ENCODE measurements around the gene NCMAP. TPM values are rescaled to one million over a fixed set of nuclear protein-coding genes. Genes with fewer than 3 reads are reported as not detected.
A peak's percentile ranks its signal among the peaks of the same experiment; 100 is the strongest.

Gene NCMAP
- polyA plus RNA-seq, 1 experiment = not detected

- no peak overlapping the region for H3K4me3 ChIP-seq (ENCODE audit: low read depth, low read length)
- TF ChIP-seq CTCF (IDR thresholded peaks at IDR 0.05; ENCODE audit: insufficient read depth, low read depth, low read length) = no peak
- CTCF ChIA-PET = interaction anchor here (0.6 to 1.0 kb wide), 2 partner anchors 9 to 166 kb away, joined by 3 read pairs; no protein-coding TSS in a partner anchor
- no peak for DNase-seq (ENCODE audit: low read depth)
- H3K27me3 ChIP-seq (ENCODE audit: control insufficient read depth, insufficient read depth, low read length) = peaks cover 11% of the 10 kb centered on the region
- H3K36me3 ChIP-seq (ENCODE audit: control insufficient read depth, insufficient read depth, low read length) = no peaks in the 10 kb centered on the region
- POLR2A ChIA-PET = no interaction called here
Observed at GRCh38 chr1:24584171-24584647, 28.3 kb downstream of the NCMAP start.

- TF ChIP-seq CTCF (IDR thresholded peaks at IDR 0.05; ENCODE audit: insufficient read depth, low read depth, low read length) = no peak
- Histone ChIP-seq H3K4me3 (ENCODE audit: low read depth, low read length) (no peak overlapping the region), H3K36me3 (ENCODE audit: control insufficient read depth, insufficient read depth, low read length) (no peaks in the 10 kb centered on the region), H3K27me3 (ENCODE audit: control insufficient read depth, insufficient read depth, low read length) (peaks cover 8% of the 10 kb centered on the region)
- DNase-seq (ENCODE audit: low read depth) = no peak
- ChIA-PET POLR2A (no interaction called here), CTCF (interaction anchor here (0.6 to 2.9 kb wide), 16 partner anchors 10 to 436 kb away, joined by 3 to 43 read pairs (median 5); no protein-coding TSS in a partner anchor)
Observed at GRCh38 chr1:24586119-24586518, 30.2 kb downstream of the NCMAP start.

- H3K4me3 ChIP-seq (ENCODE audit: low read depth, low read length) = no peak overlapping the region
- ChIA-PET POLR2A (interaction anchor here (0.6 kb wide), 1 partner anchor 440 kb away, joined by 3 read pairs; no protein-coding TSS in a partner anchor), CTCF (interaction anchor here (0.6 to 2.9 kb wide), 41 partner anchors 9 to 437 kb away, joined by 3 to 43 read pairs (median 5); partner anchors contain the start of gene NIPAL3)
- no peak for DNase-seq (ENCODE audit: low read depth)
- H3K27me3 ChIP-seq (ENCODE audit: control insufficient read depth, insufficient read depth, low read length) = peaks cover 8% of the 10 kb centered on the region
- TF ChIP-seq CTCF (IDR thresholded peaks at IDR 0.05; ENCODE audit: insufficient read depth, low read depth, low read length) = peak; percentile 76
- H3K36me3 ChIP-seq (ENCODE audit: control insufficient read depth, insufficient read depth, low read length) = no peaks in the 10 kb centered on the region
Observed at GRCh38 chr1:24586970-24587820, 31.3 kb downstream of the NCMAP start.

- CTCF ChIA-PET = interaction anchor here (2.0 to 2.8 kb wide), 6 partner anchors 12 to 389 kb away, joined by 6 to 43 read pairs (median 12); no protein-coding TSS in a partner anchor
- POLR2A ChIA-PET = no interaction called here
- TF ChIP-seq CTCF (IDR thresholded peaks at IDR 0.05; ENCODE audit: insufficient read depth, low read depth, low read length) = no peak
- Histone ChIP-seq H3K4me3 (ENCODE audit: low read depth, low read length) (no peak overlapping the region), H3K27me3 (ENCODE audit: control insufficient read depth, insufficient read depth, low read length) (peaks cover 8% of the 10 kb centered on the region), H3K36me3 (ENCODE audit: control insufficient read depth, insufficient read depth, low read length) (no peaks in the 10 kb centered on the region)
- no peak for DNase-seq (ENCODE audit: low read depth)
Observed at GRCh38 chr1:24588573-24588972, 32.7 kb downstream of the NCMAP start.

- peaks cover 8% of the 10 kb centered on the region for H3K27me3 ChIP-seq (ENCODE audit: control insufficient read depth, insufficient read depth, low read length)
- H3K36me3 ChIP-seq (ENCODE audit: control insufficient read depth, insufficient read depth, low read length) = no peaks in the 10 kb centered on the region
- CTCF ChIA-PET = interaction anchor here (2.0 kb wide), 1 partner anchor 198 kb away, joined by 6 read pairs; no protein-coding TSS in a partner anchor
- H3K4me3 ChIP-seq (ENCODE audit: low read depth, low read length) = no peak overlapping the region
- no peak for TF ChIP-seq CTCF (IDR thresholded peaks at IDR 0.05; ENCODE audit: insufficient read depth, low read depth, low read length)
- no peak for DNase-seq (ENCODE audit: low read depth)
- POLR2A ChIA-PET = no interaction called here
Observed at GRCh38 chr1:24589200-24589599, 33.3 kb downstream of the NCMAP start.

Measured in BJ (cell line).